GM23338 (cell line): ENCODE data around the gene BCL11B. TPM values are rescaled to one million over a fixed set of nuclear protein-coding genes. Genes with fewer than 3 reads are reported as not detected.

Experiments used
- ATAC-seq: fragments of 200-7000 bp; cut with Tn5 transposase; 3 replicates; pipeline ENCODE4 v1.9.1; 2020
- DNase-seq: peaks from one replicate; pipeline ENCODE4 v3.0.0-alpha.2; 2015; ENCODE audit warnings: low spot score
- H2AFZ ChIP-seq: fragments of 200-600 bp; sonication (generic); 2 replicates; pipeline ENCODE4 v1.8.0; 2016; ENCODE audit warnings: antibody characterized with exemption, mild to moderate bottlenecking, moderate library complexity
- H3F3A ChIP-seq: fragments of 200-600 bp; sonication (generic); replicated peaks from 2 replicates; pipeline ENCODE4 v1.8.0; 2017; ENCODE audit warnings: antibody characterized with exemption, mixed run types, low read depth
- H3K27ac ChIP-seq: fragments of 200-600 bp; sonication (generic); 2 replicates; pipeline ENCODE4 v1.6.1; 2016; ENCODE audit warnings: low read depth
- H3K27me3 ChIP-seq: fragments of 200-600 bp; sonication (generic); 2 replicates; pipeline ENCODE4 v1.8.0; 2016; ENCODE audit warnings: mild to moderate bottlenecking, mixed run types, moderate library complexity; ENCODE audit not compliant: insufficient read depth
- H3K36me3 ChIP-seq: fragments of 200-600 bp; sonication (generic); 2 replicates; pipeline ENCODE4 v1.8.0; 2016; ENCODE audit warnings: mild to moderate bottlenecking; ENCODE audit not compliant: insufficient read depth
- H3K4me1 ChIP-seq: fragments of 200-600 bp; sonication (generic); 2 replicates; pipeline ENCODE4 v1.8.0; 2016; ENCODE audit warnings: mild to moderate bottlenecking, moderate library complexity; ENCODE audit not compliant: insufficient read depth
- H3K4me2 ChIP-seq: fragments of 200-600 bp; sonication (generic); 2 replicates; pipeline ENCODE4 v1.7.1; 2017; ENCODE audit warnings: mixed run types
- H3K4me3 ChIP-seq: fragments of 200-600 bp; sonication (generic); 2 replicates; pipeline ENCODE4 v1.6.1; 2016; ENCODE audit warnings: mixed run types
- H3K79me2 ChIP-seq: fragments of 200-600 bp; sonication (generic); replicated peaks from 2 replicates; pipeline ENCODE4 v1.8.0; 2017; ENCODE audit warnings: mild to moderate bottlenecking; ENCODE audit not compliant: insufficient read depth
- H3K9me2 ChIP-seq: fragments of 200-600 bp; sonication (generic); 2 replicates; pipeline ENCODE4 v1.8.0; 2017; ENCODE audit not compliant: insufficient read depth
- H4K20me1 ChIP-seq: fragments of 200-600 bp; sonication (generic); replicated peaks from 2 replicates; pipeline ENCODE4 v1.8.0; 2017; ENCODE audit warnings: mild to moderate bottlenecking; ENCODE audit not compliant: insufficient read depth
- H3K27ac Mint-ChIP-seq: 2 replicates; pipeline ENCODE4 v1.8.0; 2020; ENCODE audit warnings: inconsistent platforms, mild to moderate bottlenecking, moderate library complexity, mixed read lengths
- H3K27me3 Mint-ChIP-seq: 3 replicates; pipeline ENCODE4 v1.8.0; 2022; ENCODE audit warnings: low read depth, mild to moderate bottlenecking, moderate library complexity, mixed read lengths, inconsistent platforms; ENCODE audit not compliant: insufficient read depth, poor library complexity
- H3K36me3 Mint-ChIP-seq: 3 replicates; pipeline ENCODE4 v1.8.0; 2021; ENCODE audit warnings: low read depth, mild to moderate bottlenecking, inconsistent platforms, moderate library complexity, mixed read lengths
- H3K4me1 Mint-ChIP-seq: 3 replicates; pipeline ENCODE4 v1.8.0; 2020; ENCODE audit warnings: mild to moderate bottlenecking, inconsistent platforms, mixed read lengths
- H3K4me3 Mint-ChIP-seq: 3 replicates; pipeline ENCODE4 v1.8.0; 2021; ENCODE audit warnings: moderate library complexity, mild to moderate bottlenecking, inconsistent platforms, mixed read lengths
- H3K9me3 Mint-ChIP-seq: 3 replicates; pipeline ENCODE4 v1.8.0; 2020; ENCODE audit warnings: moderate library complexity, mild to moderate bottlenecking, inconsistent platforms, mixed read lengths
- CREB1 ChIP-seq: fragments of 250-450 bp; sonication (Bioruptor Pico); IDR thresholded peaks from 2 replicates; pipeline ENCODE4 v1.5.0; 2020; ENCODE audit warnings: low read depth, mild to moderate bottlenecking, moderate library complexity
- EZH2 ChIP-seq: fragments of 200-600 bp; sonication (generic); IDR thresholded peaks from one replicate; pipeline ENCODE4 v1.8.0; 2017; ENCODE audit warnings: antibody characterized with exemption, mild to moderate bottlenecking, low read depth; ENCODE audit not compliant: unreplicated experiment
- EZH2phosphoT487 ChIP-seq: fragments of 200-600 bp; sonication (generic); IDR thresholded peaks from one replicate; pipeline ENCODE4 v1.8.1; 2018; ENCODE audit warnings: antibody characterized with exemption; ENCODE audit not compliant: unreplicated experiment
- NANOG ChIP-seq: IDR thresholded peaks from 2 replicates; pipeline ENCODE4 v1.6.1; 2016; ENCODE audit warnings: antibody characterized with exemption, borderline replicate concordance
- POLR2AphosphoS5 ChIP-seq: IDR thresholded peaks from 2 replicates; pipeline ENCODE4 v1.6.1; 2016; ENCODE audit warnings: antibody characterized with exemption, low read depth
- ZNF114 ChIP-seq: fragments of 250-450 bp; sonication (Bioruptor Pico); IDR thresholded peaks from 2 replicates; pipeline ENCODE4 v1.5.0; 2020; ENCODE audit warnings: mild to moderate bottlenecking, moderate library complexity
- ZNF331 ChIP-seq: fragments of 250-450 bp; sonication (Bioruptor Pico); IDR thresholded peaks from 2 replicates; pipeline ENCODE4 v1.5.0; 2020; ENCODE audit warnings: low read depth, mild to moderate bottlenecking, moderate library complexity
- polyA plus RNA-seq: library from polyadenylated mRNA; unstranded; fragments of >200 nt; fragmentation: Nextera tagmentation; extraction: Ambion mirVana; gene quantifications from 2 replicates; pipeline ENCODE4 v1.2.1, GENCODE V29; 2016
- total RNA-seq: library from RNA; depleted of rRNA; stranded (reverse); fragments of >200 nt; shearing (Covaris generic); gene quantifications from 2 replicates; pipeline ENCODE4 v1.2.3, GENCODE V29; 2014
- TF ChIP-seq, protein P1 (sequence below): fragments of 250-450 bp; sonication (Bioruptor Pico); IDR thresholded peaks from 2 replicates; pipeline ENCODE4 v1.5.0; 2020; ENCODE audit warnings: mild to moderate bottlenecking, moderate library complexity
- TF ChIP-seq, protein P2 (sequence below): IDR thresholded peaks from 2 replicates; pipeline ENCODE4 v1.6.1; 2016; ENCODE audit warnings: antibody characterized with exemption

The BCL11B gene
- total and polyA plus RNA-seq, 2 experiments from 2014 or later = 2.4 to 6.7 TPM

DNA sequence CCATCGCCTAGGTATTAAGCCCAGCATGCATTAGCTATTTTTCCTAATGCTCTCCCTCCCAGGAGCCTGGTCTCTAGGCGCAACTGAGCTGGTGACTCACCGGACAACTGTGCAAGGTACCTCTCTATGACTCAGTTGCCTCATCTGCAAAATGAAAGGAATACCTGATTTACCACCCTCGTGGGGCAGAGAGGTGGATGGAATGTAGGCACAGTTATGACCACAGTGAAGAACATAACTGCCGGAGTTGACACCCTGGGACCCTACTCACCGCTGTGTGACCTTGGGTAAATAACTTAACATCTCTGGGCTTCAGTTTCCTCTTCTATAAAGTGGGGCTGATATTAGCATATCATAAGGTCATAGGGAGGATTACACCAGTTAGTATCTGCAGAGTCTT lies 22.6 kb downstream of the BCL11B start:
- no peak overlapping the region for H2AFZ ChIP-seq
- H3K79me2 ChIP-seq = peaks cover 74% of the 10 kb centered on the region
- H3K4me2 ChIP-seq = no peak overlapping the region
- no peak overlapping the region for H3K27ac ChIP-seq
- H3F3A ChIP-seq = peaks cover 13% of the 10 kb centered on the region
- H3K4me1 Mint-ChIP-seq = peaks cover 62% of the 10 kb centered on the region
- no peaks in the 10 kb centered on the region for H3K36me3 ChIP-seq
- no peak for ATAC-seq
- H3K27ac Mint-ChIP-seq = no peak overlapping the region
- H3K27me3 Mint-ChIP-seq = peaks cover 16% of the 10 kb centered on the region
- TF ChIP-seq, protein P1, sequence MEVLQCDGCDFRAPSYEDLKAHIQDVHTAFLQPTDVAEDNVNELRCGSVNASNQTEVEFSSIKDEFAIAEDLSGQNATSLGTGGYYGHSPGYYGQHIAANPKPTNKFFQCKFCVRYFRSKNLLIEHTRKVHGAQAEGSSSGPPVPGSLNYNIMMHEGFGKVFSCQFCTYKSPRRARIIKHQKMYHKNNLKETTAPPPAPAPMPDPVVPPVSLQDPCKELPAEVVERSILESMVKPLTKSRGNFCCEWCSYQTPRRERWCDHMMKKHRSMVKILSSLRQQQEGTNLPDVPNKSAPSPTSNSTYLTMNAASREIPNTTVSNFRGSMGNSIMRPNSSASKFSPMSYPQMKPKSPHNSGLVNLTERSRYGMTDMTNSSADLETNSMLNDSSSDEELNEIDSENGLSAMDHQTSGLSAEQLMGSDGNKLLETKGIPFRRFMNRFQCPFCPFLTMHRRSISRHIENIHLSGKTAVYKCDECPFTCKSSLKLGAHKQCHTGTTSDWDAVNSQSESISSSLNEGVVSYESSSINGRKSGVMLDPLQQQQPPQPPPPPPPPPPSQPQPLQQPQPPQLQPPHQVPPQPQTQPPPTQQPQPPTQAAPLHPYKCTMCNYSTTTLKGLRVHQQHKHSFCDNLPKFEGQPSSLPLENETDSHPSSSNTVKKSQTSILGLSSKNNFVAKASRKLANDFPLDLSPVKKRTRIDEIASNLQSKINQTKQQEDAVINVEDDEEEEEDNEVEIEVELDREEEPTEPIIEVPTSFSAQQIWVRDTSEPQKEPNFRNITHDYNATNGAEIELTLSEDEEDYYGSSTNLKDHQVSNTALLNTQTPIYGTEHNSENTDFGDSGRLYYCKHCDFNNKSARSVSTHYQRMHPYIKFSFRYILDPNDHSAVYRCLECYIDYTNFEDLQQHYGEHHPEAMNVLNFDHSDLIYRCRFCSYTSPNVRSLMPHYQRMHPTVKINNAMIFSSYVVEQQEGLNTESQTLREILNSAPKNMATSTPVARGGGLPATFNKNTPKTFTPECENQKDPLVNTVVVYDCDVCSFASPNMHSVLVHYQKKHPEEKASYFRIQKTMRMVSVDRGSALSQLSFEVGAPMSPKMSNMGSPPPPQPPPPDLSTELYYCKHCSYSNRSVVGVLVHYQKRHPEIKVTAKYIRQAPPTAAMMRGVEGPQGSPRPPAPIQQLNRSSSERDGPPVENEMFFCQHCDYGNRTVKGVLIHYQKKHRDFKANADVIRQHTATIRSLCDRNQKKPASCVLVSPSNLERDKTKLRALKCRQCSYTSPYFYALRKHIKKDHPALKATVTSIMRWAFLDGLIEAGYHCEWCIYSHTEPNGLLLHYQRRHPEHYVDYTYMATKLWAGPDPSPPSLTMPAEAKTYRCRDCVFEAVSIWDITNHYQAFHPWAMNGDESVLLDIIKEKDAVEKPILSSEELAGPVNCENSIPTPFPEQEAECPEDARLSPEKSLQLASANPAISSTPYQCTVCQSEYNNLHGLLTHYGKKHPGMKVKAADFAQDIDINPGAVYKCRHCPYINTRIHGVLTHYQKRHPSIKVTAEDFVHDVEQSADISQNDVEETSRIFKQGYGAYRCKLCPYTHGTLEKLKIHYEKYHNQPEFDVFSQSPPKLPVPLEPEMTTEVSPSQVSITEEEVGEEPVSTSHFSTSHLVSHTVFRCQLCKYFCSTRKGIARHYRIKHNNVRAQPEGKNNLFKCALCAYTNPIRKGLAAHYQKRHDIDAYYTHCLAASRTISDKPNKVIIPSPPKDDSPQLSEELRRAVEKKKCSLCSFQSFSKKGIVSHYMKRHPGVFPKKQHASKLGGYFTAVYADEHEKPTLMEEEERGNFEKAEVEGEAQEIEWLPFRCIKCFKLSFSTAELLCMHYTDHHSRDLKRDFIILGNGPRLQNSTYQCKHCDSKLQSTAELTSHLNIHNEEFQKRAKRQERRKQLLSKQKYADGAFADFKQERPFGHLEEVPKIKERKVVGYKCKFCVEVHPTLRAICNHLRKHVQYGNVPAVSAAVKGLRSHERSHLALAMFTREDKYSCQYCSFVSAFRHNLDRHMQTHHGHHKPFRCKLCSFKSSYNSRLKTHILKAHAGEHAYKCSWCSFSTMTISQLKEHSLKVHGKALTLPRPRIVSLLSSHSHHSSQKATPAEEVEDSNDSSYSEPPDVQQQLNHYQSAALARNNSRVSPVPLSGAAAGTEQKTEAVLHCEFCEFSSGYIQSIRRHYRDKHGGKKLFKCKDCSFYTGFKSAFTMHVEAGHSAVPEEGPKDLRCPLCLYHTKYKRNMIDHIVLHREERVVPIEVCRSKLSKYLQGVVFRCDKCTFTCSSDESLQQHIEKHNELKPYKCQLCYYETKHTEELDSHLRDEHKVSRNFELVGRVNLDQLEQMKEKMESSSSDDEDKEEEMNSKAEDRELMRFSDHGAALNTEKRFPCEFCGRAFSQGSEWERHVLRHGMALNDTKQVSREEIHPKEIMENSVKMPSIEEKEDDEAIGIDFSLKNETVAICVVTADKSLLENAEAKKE (CRISPR knock-in tag) = no peak
- no peak for TF ChIP-seq ZNF331 (CRISPR knock-in tag)
- no peak for TF ChIP-seq POLR2AphosphoS5
- TF ChIP-seq CREB1 (CRISPR knock-in tag) = no peak
- TF ChIP-seq, protein P2, sequence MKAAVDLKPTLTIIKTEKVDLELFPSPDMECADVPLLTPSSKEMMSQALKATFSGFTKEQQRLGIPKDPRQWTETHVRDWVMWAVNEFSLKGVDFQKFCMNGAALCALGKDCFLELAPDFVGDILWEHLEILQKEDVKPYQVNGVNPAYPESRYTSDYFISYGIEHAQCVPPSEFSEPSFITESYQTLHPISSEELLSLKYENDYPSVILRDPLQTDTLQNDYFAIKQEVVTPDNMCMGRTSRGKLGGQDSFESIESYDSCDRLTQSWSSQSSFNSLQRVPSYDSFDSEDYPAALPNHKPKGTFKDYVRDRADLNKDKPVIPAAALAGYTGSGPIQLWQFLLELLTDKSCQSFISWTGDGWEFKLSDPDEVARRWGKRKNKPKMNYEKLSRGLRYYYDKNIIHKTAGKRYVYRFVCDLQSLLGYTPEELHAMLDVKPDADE = no peak
- TF ChIP-seq EZH2phosphoT487 = no peak
- no peak for TF ChIP-seq ZNF114 (CRISPR knock-in tag)
- no peak for TF ChIP-seq NANOG
- TF ChIP-seq EZH2 = no peak
- no peaks in the 10 kb centered on the region; the same call in 2 of the 3 replicates for H3K9me3 Mint-ChIP-seq
- DNase-seq = no peak
- no peaks in the 10 kb centered on the region for H3K9me2 ChIP-seq
- H3K4me3 Mint-ChIP-seq = no peak overlapping the region
- H3K36me3 Mint-ChIP-seq = peaks cover 5% of the 10 kb centered on the region
- peaks cover 4% of the 10 kb centered on the region for H4K20me1 ChIP-seq
- H3K4me1 ChIP-seq = peaks cover 47% of the 10 kb centered on the region
- no peaks in the 10 kb centered on the region for H3K27me3 ChIP-seq
- H3K4me3 ChIP-seq = no peak overlapping the region
